ENCODE measurements around the gene PSMD9.

- no peak for TF ChIP-seq CTCF (IDR thresholded peaks at IDR 0.05)
- no peak for TF ChIP-seq POLR2A (IDR thresholded peaks at IDR 0.05)
- TF ChIP-seq EP300 (IDR thresholded peaks at IDR 0.05): no peak
- no peak for TF ChIP-seq POLR2AphosphoS5 (IDR thresholded peaks at IDR 0.05)
These were observed 31.0 kb upstream of the PSMD9 start for GRCh38 chr12:121857322-121858246.
